ENCODE measurements around the gene UNC5B. TPM values are rescaled to one million over a fixed set of nuclear protein-coding genes. Genes with fewer than 3 reads are reported as not detected.

UNC5B gene
- total RNA-seq, 1 donor from 2014 or later, result not detected

DNA sequence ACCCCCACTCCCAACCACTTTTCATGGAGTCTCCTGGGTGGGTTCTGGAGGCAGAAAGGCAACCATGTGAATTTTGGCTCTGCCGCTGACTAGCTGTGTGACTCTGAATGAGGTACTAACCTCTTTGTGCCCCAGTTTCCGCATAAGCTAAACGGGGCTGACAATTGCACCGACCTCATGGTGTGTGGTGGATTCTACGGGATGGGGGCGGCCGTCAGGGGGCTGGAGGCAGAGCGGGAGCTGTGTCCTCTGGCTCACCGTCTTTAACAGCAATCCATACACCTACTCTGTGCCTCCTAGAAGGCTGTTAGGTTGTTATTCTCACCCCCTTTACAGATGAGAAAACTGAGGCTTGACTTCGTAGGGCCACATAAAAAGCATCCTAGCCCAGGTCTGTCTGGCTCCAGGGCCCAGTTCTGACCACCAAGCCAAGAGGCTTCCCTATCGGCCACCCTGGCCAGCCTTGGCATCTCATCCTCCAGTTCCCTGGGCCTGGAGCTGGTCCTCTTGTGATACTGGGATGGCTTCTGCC, 102.4 kb downstream of the UNC5B start:
- intact Hi-C loops (cut with micrococcal nuclease), result loop anchor here (1.0 to 10.0 kb wide), 5 partner anchors 256 to 730 kb away; no protein-coding TSS in a partner anchor

DNA sequence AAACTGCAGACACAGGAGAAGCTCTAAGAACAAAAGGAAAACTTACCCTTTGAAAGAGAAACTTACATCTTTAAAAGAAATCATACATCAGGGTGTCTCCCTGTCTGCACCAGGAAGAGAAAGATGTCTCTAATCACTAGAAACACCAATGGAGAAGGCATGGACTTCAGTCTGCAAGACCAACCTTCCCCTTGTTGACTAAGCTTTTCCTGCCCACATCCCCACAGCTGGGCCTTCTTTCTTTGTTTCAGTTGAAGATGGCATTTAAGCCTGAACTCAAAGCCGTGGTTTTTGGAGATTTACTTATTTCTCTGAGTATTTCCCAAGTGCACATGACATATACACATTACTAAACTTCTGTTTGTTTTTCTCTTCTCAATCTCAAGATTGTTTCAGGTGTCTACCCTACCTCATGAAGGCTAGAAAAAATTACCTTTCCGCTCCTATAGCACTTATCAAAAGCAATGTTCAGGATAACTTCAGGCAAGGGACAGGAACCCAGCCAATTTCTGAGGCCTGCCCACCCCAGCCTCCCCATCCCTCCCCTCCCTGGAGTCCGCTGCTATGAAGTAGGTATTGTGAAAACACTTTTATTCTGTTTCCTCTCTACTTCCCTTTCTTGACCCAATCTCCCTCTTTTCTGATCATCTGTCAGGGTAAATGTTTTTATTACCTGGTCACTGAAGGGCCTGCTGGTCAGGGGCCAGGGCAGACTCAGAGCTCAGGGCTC, 103.9 kb downstream of the UNC5B start:
- intact Hi-C loops (cut with micrococcal nuclease), result loop anchor here (10.0 kb wide), 1 partner anchor 729 kb away; no protein-coding TSS in a partner anchor

DNA sequence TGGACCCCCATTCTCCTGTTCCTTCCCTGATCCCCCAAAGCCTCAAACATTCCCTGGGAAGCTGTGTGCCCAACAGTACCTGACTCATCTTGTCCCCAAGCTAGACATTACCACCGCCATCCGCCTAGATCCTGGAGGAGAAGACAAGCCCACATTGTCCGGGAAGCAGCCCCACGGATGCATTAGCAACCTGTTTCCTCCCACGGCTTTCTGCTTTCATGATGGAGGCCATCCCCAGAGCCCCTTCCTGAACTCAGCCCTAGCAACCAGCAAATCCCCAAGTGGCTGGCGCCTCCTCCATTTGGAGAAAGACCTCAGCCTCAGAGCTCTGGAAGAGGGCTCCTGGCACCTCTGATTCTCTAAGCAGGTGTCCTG, 104.4 kb downstream of the UNC5B start:
- intact Hi-C loops (cut with micrococcal nuclease), result loop anchor here (10.0 kb wide), 1 partner anchor 728 kb away; no protein-coding TSS in a partner anchor

- intact Hi-C loops (cut with micrococcal nuclease), result loop anchor here (2.0 to 10.0 kb wide), 2 partner anchors 451 to 727 kb away; no protein-coding TSS in a partner anchor
Measured at GRCh38 chr10:71317739-71318138, 105.4 kb downstream of the UNC5B start.

- intact Hi-C loops (cut with micrococcal nuclease), result loop anchor here (1.0 to 10.0 kb wide), 6 partner anchors 58 to 726 kb away; partner anchors contain the start of genes PSAP and VSIR
Measured at GRCh38 chr10:71319042-71319799, 106.9 kb downstream of the UNC5B start, which contains the start of gene SLC29A3. Gene SLC29A3 (plus strand): TSS chr10:71319259. CDS start chr10:71319310, 51 bp downstream.

DNA sequence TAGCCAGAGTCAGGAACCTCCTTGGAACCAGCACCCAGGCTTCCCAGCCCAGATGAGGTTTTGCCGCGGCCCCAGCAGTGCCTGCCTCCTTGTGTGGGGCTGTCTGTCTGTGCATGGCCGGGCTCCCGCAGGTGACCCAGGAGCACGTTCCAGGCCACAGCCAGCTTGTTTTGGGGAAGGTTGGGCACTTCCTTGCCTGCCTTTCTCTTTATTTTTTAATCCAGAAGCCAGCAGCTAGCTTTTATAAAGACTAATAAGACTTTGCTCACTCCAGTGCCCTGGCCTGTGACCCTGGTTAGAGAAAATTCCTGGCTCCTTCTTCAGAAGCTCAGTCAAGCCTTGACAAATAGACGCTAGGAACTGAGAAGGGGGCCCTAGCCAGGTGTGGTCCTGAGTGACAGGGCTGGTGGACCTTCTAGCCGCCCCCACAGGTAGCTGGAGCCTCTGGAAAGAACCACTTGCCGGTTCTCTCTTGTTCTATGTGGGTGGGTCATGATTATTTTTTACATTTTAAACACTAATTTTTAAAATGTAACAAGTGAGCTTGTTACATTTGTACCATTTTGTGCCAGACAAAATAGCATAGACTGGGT, 107.5 kb downstream of the UNC5B start:
- intact Hi-C loops (cut with micrococcal nuclease), result loop anchor here (1.0 to 10.0 kb wide), 6 partner anchors 57 to 725 kb away; partner anchors contain the start of genes PSAP and VSIR

GRCh38 chr10:71320592-71320991, 108.2 kb downstream of the UNC5B start:
- intact Hi-C loops (cut with micrococcal nuclease), result no loop called here

GRCh38 chr10:71321386-71321785, 109.0 kb downstream of the UNC5B start:
- intact Hi-C loops (cut with micrococcal nuclease), result no loop called here

DNA sequence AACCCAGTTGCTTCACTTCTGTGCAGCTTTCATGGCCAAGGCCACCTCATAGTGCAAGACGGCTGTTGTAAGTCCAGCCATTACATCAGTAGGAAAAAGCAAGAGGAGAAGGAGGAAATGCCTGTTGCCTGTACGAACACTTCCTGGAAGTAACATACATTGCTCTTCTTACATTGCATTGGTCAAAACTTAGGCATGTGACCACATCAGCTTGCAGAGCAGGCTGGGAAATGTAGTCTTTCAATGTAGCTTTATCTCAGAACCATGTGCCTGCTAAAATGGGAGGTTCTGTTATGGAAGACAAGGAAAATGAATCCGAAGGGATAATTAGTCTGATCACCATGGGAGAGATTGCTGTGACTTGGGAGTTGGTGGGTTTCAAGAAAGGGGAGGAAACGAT, 111.0 kb downstream of the UNC5B start:
- intact Hi-C loops (cut with micrococcal nuclease), result no loop called here

- intact Hi-C loops (cut with micrococcal nuclease), result no loop called here
Measured at GRCh38 chr10:71324743-71325142, 112.4 kb downstream of the UNC5B start.

GRCh38 chr10:71325267-71325666, 112.9 kb downstream of the UNC5B start:
- intact Hi-C loops (cut with micrococcal nuclease), result no loop called here

GRCh38 chr10:71326464-71326881, 114.1 kb downstream of the UNC5B start:
- intact Hi-C loops (cut with micrococcal nuclease), result no loop called here

DNA sequence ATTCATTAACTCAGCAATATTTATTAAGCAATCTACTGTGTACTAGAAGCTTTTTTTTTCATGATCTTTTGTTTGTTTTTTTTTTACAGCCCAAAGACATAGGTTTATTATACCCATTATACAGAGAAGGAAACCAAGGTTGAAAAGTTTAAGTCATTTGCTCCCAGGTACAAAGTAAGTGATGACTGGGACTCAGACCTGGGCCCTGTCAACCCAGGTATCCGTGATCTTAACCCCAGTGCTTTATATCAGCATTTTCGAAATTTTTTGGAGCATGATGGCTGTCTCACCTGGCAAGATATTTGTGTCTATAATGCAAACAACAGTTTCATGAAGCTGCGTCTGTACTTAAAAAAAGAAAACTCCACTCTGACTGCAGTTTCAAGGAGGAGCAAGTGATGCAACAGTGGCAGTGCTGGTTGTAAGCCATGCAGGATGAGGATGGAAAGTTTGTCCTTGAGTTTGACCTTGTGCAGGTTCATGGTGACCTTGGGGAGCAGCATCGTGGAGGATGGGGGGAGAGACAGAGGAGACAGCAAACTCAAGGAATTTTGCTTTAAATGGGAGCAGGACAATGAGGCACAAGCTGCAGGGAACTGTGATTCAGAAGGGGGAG, 118.5 kb downstream of the UNC5B start:
- intact Hi-C loops (cut with micrococcal nuclease), result no loop called here

GRCh38 chr10:71331736-71332135, 119.4 kb downstream of the UNC5B start:
- intact Hi-C loops (cut with micrococcal nuclease), result no loop called here

DNA sequence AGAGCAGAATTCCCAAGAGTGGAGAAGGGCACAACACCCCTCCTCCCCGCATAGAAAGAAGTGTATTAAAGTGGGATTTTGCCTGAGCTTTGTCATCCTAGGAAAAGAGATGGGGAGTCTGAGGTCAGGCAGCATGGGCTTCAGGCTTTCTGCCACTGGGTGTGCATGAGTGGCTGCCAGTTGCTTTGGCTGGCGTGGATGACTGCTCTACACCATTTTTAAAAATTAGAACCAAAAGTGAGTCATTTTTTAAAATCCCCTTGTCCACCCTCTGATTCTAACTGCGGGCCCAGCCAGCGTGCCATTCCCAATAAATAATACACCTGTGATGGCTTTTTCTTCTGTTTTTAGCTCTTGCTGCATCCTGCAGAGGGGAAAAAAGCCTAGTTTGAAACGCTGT, 120.1 kb downstream of the UNC5B start:
- intact Hi-C loops (cut with micrococcal nuclease), result no loop called here

DNA sequence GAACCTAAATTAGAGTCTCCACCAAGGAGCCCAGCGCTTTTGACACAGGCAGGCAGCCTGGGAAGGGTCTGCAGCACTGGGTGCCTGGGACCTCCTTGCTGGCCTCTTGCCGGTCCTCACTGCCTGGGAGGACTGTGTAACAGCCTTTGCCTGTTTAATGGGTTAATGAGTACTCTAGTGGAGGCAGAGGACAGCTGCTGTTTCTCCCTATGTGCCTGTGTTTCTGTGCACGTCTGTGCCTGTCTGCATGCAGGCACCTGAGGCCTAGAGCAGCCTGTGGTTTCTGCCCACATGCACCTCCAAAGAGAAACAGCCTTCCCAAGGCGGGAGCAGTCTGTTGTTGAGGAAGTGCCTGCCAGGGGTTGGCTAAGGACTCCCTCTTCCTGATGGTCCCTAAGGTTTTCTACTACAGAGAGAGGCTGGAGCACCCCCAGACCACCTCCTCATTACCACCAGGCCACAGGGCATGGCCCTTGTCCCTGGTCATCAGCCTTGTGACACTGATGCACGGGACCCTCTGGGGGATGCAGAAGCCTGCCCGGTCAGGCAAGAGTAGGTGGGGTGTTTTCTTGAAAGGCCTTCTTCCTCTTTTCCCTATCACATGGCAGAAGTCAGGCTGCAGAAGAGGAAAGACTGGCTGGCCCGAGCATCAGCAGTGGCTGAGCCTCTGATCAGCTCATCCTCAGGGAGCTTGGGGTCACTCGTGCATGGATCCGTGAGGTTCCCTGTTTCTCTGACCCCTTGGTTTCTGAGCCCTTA, 120.9 kb downstream of the UNC5B start:
- intact Hi-C loops (cut with micrococcal nuclease), result no loop called here

GRCh38 chr10:71334221-71334791, 121.9 kb downstream of the UNC5B start:
- intact Hi-C loops (cut with micrococcal nuclease), result no loop called here

DNA sequence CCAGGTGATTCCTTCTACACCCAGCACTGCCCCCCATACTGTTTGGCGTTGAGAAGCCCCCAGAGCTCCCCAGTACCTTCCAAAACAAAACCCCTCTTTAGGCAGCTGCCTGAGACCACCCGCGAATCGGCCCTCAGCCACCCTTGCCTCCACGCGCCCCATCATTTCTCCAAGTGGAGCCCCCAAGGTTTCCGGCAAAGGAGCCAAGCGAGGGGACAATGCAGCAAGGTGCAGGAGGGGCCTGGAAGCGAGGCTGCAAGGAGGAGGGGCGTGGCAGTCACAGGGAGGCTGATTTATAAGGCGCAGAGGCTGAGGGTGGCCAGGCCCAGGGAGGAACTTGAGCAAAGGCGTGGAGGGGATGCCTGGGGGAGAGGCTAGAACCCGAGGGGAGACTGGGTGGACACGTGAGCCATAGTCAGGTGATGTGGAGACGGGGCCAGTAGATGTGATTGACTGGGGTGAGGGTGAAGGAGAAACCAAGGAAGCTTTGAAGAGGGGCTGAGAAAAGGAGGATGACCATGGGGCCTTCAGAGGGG, 122.9 kb downstream of the UNC5B start:
- intact Hi-C loops (cut with micrococcal nuclease), result no loop called here

- intact Hi-C loops (cut with micrococcal nuclease), result no loop called here
Measured at GRCh38 chr10:71336632-71337031, 124.3 kb downstream of the UNC5B start.
